ENCODE data around the gene SLC13A2.

The SLC13A2 gene

DNA sequence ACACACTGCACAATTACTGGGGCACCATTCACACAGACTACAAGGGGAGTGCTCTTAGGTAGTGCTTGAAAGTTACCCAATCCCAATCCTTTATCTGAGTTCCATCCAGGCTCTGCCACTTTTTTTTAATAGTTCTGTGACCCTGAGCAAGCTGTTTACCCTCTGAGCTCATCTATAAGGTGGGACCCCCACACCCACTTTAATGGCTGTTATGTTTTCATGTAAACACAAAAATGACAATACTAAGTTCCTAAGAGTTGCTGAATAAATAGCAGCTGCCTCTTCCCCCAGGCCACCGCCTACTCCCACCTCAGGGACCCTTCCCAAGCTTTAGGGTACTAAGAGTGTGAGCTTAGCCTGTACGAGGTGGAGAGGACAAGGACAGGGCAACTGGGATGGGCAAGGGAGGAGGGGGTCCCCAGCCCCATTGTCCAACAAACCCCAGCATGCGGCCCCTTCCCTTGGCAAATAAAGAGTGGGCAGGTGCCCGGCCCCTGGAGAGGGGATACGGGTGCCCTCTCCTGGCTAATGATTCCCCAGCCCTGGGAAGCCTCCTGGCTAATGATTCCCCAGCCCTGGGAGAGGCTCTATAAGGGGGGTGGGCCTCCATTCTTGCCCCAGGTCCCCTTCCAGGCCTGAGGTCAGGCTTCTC is 14.6 kb downstream of the SLC13A2 start:
- Histone ChIP-seq H3K27me3 (replicated peaks; ENCODE audit: control insufficient read depth, insufficient read depth, low read length) (no peaks in the 10 kb centered on the region), H3K4me3 (replicated peaks; ENCODE audit: low read depth, low read length) (no peak overlapping the region), H3K36me3 (ENCODE audit: control insufficient read depth, insufficient read depth, low read length) (no peaks in the 10 kb centered on the region)
- DNase-seq (ENCODE audit: extremely low read depth, insufficient read length), result no peak
- TF ChIP-seq, protein P1, sequence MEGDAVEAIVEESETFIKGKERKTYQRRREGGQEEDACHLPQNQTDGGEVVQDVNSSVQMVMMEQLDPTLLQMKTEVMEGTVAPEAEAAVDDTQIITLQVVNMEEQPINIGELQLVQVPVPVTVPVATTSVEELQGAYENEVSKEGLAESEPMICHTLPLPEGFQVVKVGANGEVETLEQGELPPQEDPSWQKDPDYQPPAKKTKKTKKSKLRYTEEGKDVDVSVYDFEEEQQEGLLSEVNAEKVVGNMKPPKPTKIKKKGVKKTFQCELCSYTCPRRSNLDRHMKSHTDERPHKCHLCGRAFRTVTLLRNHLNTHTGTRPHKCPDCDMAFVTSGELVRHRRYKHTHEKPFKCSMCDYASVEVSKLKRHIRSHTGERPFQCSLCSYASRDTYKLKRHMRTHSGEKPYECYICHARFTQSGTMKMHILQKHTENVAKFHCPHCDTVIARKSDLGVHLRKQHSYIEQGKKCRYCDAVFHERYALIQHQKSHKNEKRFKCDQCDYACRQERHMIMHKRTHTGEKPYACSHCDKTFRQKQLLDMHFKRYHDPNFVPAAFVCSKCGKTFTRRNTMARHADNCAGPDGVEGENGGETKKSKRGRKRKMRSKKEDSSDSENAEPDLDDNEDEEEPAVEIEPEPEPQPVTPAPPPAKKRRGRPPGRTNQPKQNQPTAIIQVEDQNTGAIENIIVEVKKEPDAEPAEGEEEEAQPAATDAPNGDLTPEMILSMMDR (IDR thresholded peaks at IDR 0.05; ENCODE audit: insufficient read depth, low read length, poor library complexity, severe bottlenecking), result peak; percentile 15

DNA sequence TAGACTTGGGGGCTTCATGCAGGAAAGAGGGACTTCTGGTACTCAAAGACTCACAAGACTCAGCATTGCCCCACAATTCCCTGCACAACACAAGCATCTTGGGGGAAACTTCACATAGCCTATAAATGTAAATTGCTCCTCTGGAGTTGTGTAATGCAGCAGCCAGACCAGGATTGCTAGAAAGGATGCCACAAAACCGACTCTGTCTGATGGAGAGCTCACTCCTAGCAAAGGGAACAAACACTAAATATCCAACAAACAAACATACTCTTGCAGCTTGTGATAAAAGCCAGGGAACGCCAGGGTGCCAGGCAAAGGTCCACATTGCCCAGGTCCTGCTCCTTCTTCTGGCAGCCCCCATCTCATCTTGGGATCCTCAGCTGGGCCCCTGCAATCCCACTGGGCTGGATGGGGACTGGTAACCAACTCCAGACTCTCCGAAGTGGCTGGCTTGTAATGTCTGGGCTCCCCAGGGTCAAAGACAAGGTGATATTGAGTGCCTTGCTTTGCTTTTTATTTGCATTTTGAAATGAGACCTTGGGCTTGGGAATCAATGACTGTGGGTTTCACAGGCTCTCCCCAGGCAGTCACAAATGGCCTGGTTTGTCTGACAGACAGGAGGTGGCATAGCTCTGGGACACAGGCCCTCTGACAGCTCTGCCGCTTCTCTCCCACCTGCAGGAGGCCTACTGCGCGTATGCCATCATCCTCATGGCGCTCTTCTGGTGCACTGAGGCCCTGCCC is 15.3 kb downstream of the SLC13A2 start:
- H3K36me3 ChIP-seq (ENCODE audit: control insufficient read depth, insufficient read depth, low read length), result no peaks in the 10 kb centered on the region
- no peak overlapping the region for H3K4me3 ChIP-seq (replicated peaks; ENCODE audit: low read depth, low read length)
- H3K27me3 ChIP-seq (replicated peaks; ENCODE audit: control insufficient read depth, insufficient read depth, low read length), result no peaks in the 10 kb centered on the region
- TF ChIP-seq, protein P1 (IDR thresholded peaks at IDR 0.05; ENCODE audit: insufficient read depth, low read length, poor library complexity, severe bottlenecking), result no peak
- DNase-seq (ENCODE audit: extremely low read depth, insufficient read length), result no peak

DNA sequence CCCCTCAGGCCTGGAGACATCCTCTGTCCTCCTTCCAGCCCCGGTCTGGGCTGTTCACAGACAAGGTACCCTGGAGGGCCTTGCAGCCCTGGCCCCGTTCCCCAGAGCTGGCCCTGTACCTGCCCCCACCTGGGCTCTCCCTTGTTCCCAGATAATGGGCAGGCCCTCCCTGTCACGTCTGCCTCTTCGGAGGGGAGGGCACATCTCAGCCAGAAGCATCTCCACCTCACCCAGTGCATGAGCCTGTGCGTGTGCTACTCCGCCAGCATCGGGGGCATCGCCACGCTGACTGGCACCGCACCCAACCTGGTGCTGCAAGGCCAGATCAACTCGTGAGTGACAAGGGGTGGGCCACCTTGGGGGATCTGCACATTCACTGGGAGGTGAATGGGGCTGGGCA is 17.8 kb downstream of the SLC13A2 start:
- no peaks in the 10 kb centered on the region for H3K27me3 ChIP-seq (replicated peaks; ENCODE audit: control insufficient read depth, insufficient read depth, low read length)
- H3K36me3 ChIP-seq (ENCODE audit: control insufficient read depth, insufficient read depth, low read length), result no peaks in the 10 kb centered on the region
- TF ChIP-seq, protein P1 (IDR thresholded peaks at IDR 0.05; ENCODE audit: insufficient read depth, low read length, poor library complexity, severe bottlenecking), result no peak
- no peak overlapping the region for H3K4me3 ChIP-seq (replicated peaks; ENCODE audit: low read depth, low read length)
- no peak for DNase-seq (ENCODE audit: extremely low read depth, insufficient read length)

DNA sequence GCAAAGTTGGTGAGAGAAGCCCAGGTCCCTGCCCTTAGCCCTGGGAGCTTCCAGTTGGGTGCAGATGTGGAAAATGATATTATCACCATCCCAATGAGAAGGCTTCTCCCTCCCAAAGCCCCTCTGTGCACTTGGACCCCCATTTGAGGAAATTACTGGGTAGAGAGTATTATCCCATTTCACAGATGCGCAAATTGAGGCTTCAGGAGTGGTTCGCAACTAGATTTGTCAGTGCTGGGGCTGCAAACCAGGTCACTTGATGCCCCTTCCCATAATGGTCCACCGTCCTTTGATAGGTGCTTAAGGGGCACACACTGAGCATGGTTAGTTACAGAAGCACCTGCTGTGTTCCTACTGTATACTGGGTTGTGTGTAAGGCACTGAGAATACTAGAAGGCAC is 18.4 kb downstream of the SLC13A2 start:
- TF ChIP-seq, protein P1 (IDR thresholded peaks at IDR 0.05; ENCODE audit: insufficient read depth, low read length, poor library complexity, severe bottlenecking), result no peak
- DNase-seq (ENCODE audit: extremely low read depth, insufficient read length), result no peak
- no peak overlapping the region for H3K4me3 ChIP-seq (replicated peaks; ENCODE audit: low read depth, low read length)
- H3K27me3 ChIP-seq (replicated peaks; ENCODE audit: control insufficient read depth, insufficient read depth, low read length), result no peaks in the 10 kb centered on the region
- no peaks in the 10 kb centered on the region for H3K36me3 ChIP-seq (ENCODE audit: control insufficient read depth, insufficient read depth, low read length)

DNA sequence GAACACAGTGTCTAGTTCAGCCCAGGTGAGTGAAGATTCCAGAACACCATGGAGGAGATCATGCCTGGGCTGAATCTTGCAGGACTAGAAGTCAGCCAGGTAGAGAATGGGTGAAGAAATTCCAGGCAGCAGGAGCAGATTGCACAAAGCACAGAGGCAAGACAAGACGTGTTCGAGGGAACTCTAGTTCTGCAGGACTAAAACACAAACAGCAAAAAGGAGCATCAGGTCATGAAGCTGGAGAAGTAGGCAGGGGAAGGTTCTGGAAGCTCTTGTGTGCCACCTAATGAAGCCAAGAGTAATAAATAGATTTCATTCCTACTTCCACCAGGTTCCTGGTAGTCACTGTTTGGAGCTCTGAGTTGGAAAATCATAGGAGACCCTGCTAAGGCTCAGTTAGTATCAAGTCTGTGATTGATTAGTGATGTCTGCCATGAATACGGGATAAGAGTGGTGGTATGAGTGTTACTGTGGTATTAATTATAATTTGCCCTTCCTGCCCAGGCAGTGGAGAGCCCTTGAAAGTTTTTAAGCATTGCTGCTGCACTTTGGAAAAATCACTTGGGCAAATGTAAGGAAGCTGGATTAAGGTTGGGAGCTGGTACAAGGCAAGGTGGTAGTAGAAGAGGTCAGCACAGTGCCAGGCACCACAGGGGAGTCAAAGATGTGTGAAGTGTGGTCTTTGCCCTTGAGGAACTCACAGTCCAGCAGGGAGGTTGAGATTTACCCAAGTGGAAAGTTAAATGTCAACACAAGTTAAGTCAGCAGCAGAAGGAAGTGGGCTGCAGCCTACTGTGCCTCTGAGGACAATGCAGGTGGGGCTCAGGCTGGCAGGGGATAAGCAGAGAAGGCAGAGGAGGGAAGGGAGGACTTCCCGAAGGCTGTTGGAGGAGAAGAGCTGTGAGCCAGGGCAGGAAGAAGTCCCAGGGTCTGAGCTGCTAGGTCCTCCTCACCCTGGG is 19.2 kb downstream of the SLC13A2 start:
- no peak for DNase-seq (ENCODE audit: extremely low read depth, insufficient read length)
- no peaks in the 10 kb centered on the region for H3K36me3 ChIP-seq (ENCODE audit: control insufficient read depth, insufficient read depth, low read length)
- no peaks in the 10 kb centered on the region for H3K27me3 ChIP-seq (replicated peaks; ENCODE audit: control insufficient read depth, insufficient read depth, low read length)
- H3K4me3 ChIP-seq (replicated peaks; ENCODE audit: low read depth, low read length), result no peak overlapping the region
- TF ChIP-seq, protein P1 (IDR thresholded peaks at IDR 0.05; ENCODE audit: insufficient read depth, low read length, poor library complexity, severe bottlenecking), result no peak

Measured in GM06990 (cell line).